Trophoblast cell (in vitro differentiated cells and primary cell): ENCODE measurements around the gene CHST5.

Experiments
- DNase-seq, 2 donors: peaks; one replicate each; pipeline ENCODE4 v3.0.0-alpha.2; 2016
- H2AFZ ChIP-seq: 2 replicates; pipeline ENCODE4 v1.6.1; 2013; ENCODE audit warnings: low read length, moderate library complexity, mild to moderate bottlenecking; ENCODE audit not compliant: insufficient read depth, poor library complexity
- H2AK5ac ChIP-seq: 2 replicates; pipeline ENCODE4 v1.6.1; 2013; ENCODE audit warnings: mild to moderate bottlenecking, low read length
- H2BK120ac ChIP-seq: 2 replicates; pipeline ENCODE4 v1.6.1; 2013; ENCODE audit warnings: low read length, mild to moderate bottlenecking, moderate library complexity; ENCODE audit not compliant: insufficient read depth, poor library complexity
- H2BK12ac ChIP-seq: 2 replicates; pipeline ENCODE4 v1.6.1; 2013; ENCODE audit warnings: mild to moderate bottlenecking, low read length, moderate library complexity
- H2BK5ac ChIP-seq: 2 replicates; pipeline ENCODE4 v1.6.1; 2013; ENCODE audit warnings: low read length, low read depth, moderate library complexity, mild to moderate bottlenecking; ENCODE audit not compliant: poor library complexity
- H3K14ac ChIP-seq: 2 replicates; pipeline ENCODE4 v1.6.1; 2013; ENCODE audit warnings: mild to moderate bottlenecking, low read length
- H3K18ac ChIP-seq: 2 replicates; pipeline ENCODE4 v1.6.1; 2013; ENCODE audit warnings: mild to moderate bottlenecking, low read length
- H3K23ac ChIP-seq: 2 replicates; pipeline ENCODE4 v1.6.1; 2013; ENCODE audit warnings: low read length
- H3K27ac ChIP-seq: 2 replicates; pipeline ENCODE4 v1.5.1; 2013; ENCODE audit warnings: low read depth, mild to moderate bottlenecking, inconsistent platforms, low read length, moderate library complexity
- H3K27me3 ChIP-seq: 2 replicates; pipeline ENCODE4 v1.6.1; 2013; ENCODE audit warnings: inconsistent platforms, mild to moderate bottlenecking, low read length, moderate library complexity; ENCODE audit not compliant: insufficient read depth
- H3K36me3 ChIP-seq, 2 experiments: 1 replicate in 1 of 2; 2 replicates in 1 of 2; pipeline ENCODE4 v1.6.1; 2013; ENCODE audit warnings: low read length in 2 of 2, mild to moderate bottlenecking in 2 of 2, moderate library complexity in 1 of 2; ENCODE audit not compliant: insufficient read depth in 2 of 2, control insufficient read depth in 1 of 2
- H3K4ac ChIP-seq: 2 replicates; pipeline ENCODE4 v1.6.1; 2013; ENCODE audit warnings: low read depth, mild to moderate bottlenecking, low read length, moderate library complexity
- H3K4me1 ChIP-seq, 2 experiments: 1 replicate in 1 of 2; 2 replicates in 1 of 2; pipeline ENCODE4 v1.6.1; 2013; ENCODE audit warnings: low read length in 2 of 2, mild to moderate bottlenecking in 2 of 2, moderate library complexity in 1 of 2; ENCODE audit not compliant: insufficient read depth in 2 of 2, control insufficient read depth in 1 of 2
- H3K4me2 ChIP-seq: 2 replicates; pipeline ENCODE4 v1.6.1; 2013; ENCODE audit warnings: inconsistent platforms, mild to moderate bottlenecking, low read length, moderate library complexity
- H3K4me3 ChIP-seq: 2 replicates; pipeline ENCODE4 v1.5.1; 2013; ENCODE audit warnings: mild to moderate bottlenecking, low read depth, low read length, inconsistent platforms
- H3K79me1 ChIP-seq: one replicate; pipeline ENCODE4 v1.6.1; 2013; ENCODE audit warnings: low read length
- H3K79me2 ChIP-seq: 2 replicates; pipeline ENCODE4 v1.6.1; 2013; ENCODE audit warnings: low read length, mild to moderate bottlenecking; ENCODE audit not compliant: control insufficient read depth, insufficient read depth, poor library complexity
- H3K9ac ChIP-seq: 2 replicates; pipeline ENCODE4 v1.6.1; 2013; ENCODE audit warnings: mild to moderate bottlenecking, low read length
- H3K9me3 ChIP-seq: 2 replicates; pipeline ENCODE4 v1.6.1; 2013; ENCODE audit warnings: low read depth, mild to moderate bottlenecking, control low read depth, inconsistent platforms, low read length; ENCODE audit not compliant: insufficient read depth
- H4K12ac ChIP-seq: 2 replicates; pipeline ENCODE4 v1.6.1; 2013; ENCODE audit warnings: low read depth, mild to moderate bottlenecking, low read length, moderate library complexity
- H4K8ac ChIP-seq: 2 replicates; pipeline ENCODE4 v1.6.1; 2013; ENCODE audit warnings: low read depth, mild to moderate bottlenecking, low read length, moderate library complexity
- H4K91ac ChIP-seq: one replicate; pipeline ENCODE4 v1.6.1; 2013; ENCODE audit warnings: low read depth, mild to moderate bottlenecking, low read length, moderate library complexity
- WGBS: extraction: QIAGEN DNeasy Blood & Tissue Kit; methylation state at CpG from one replicate; pipeline ENCODE4 v1.1.7; 2013; ENCODE audit warnings: missing lambda C conversion rate; ENCODE audit not compliant: insufficient read length, insufficient coverage; ENCODE audit errors: extremely low coverage; 5-methylcytosine and 5-hydroxymethylcytosine counted together

Gene CHST5

GRCh38 chr16:75572864-75573542 is 37.1 kb upstream of the CHST5 start:
- H3K4ac ChIP-seq = no peak overlapping the region
- H3K79me2 ChIP-seq = no peaks in the 10 kb centered on the region
- WGBS = no CpG with 5 or more reads among the region's 3 CpGs
- no peak overlapping the region for H4K91ac ChIP-seq
- H3K27me3 ChIP-seq = no peaks in the 10 kb centered on the region
- no peaks in the 10 kb centered on the region for H3K79me1 ChIP-seq
- H3K9me3 ChIP-seq = no peaks in the 10 kb centered on the region
- no peak overlapping the region for H3K4me3 ChIP-seq
- no peak overlapping the region for H3K23ac ChIP-seq
- H3K4me2 ChIP-seq = no peak overlapping the region
- H3K18ac ChIP-seq = no peak overlapping the region
- peak overlapping the region; percentile 8 for H3K9ac ChIP-seq
- peaks cover 41 to 75% of the 10 kb centered on the region in 2 experiments for H3K36me3 ChIP-seq
- no peak overlapping the region for H4K8ac ChIP-seq
- H2BK12ac ChIP-seq = no peak overlapping the region
- no peak overlapping the region for H4K12ac ChIP-seq
- no peaks in the 10 kb centered on the region for H3K4me1 ChIP-seq
- H2BK120ac ChIP-seq = no peak overlapping the region
- no peak overlapping the region for H3K27ac ChIP-seq
- DNase-seq = no peak
- no peak overlapping the region for H2BK5ac ChIP-seq
- H3K14ac ChIP-seq = no peak overlapping the region
- H2AK5ac ChIP-seq = no peak overlapping the region
- no peak overlapping the region for H2AFZ ChIP-seq

DNA sequence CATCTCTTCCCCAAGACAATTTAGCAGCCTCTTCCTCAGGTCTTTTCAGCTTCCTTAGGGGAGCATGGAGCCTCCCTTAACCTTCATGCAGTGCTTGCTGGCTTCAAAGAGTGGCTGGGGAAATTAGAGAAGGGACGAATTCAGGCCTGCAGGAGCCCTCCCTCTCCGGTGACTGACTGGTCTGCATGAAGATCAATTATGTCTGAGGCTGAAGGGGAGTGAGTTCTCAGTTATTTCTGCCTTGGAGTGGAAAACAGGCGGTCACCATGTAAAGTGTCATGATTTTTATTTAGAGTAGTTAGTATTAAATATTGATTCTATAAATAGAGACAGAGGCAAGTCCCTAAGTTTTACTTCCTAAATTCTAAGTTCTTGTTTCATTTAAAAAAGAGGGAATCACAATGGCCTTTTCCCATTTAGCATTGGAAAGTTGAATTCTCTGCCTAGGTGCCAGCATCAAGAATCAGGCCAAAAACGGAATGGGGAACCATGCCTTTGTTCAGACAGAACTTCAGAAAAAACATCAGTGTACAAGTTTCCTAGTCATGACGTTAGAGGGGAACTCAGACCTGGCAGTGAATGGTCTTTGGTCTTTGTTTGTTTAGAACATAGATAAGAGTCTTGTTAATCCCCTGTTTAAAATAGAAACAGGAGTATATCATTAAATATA is 34.6 kb upstream of the CHST5 start:
- Histone ChIP-seq H3K4me3 (no peak overlapping the region), H3K27ac (no peak overlapping the region), H3K4me2 (no peak overlapping the region), H3K23ac (no peak overlapping the region), H3K36me3 (peaks cover 39 to 63% of the 10 kb centered on the region in 2 experiments), H3K9ac (no peak overlapping the region), H2AFZ (no peak overlapping the region), H2AK5ac (no peak overlapping the region), H2BK120ac (no peak overlapping the region), H3K18ac (no peak overlapping the region), H3K9me3 (no peaks in the 10 kb centered on the region), H2BK12ac (no peak overlapping the region), H4K91ac (no peak overlapping the region), H3K14ac (no peak overlapping the region), H3K4me1 (peaks cover 6 to 9% of the 10 kb centered on the region in 2 experiments), H3K79me1 (peaks cover 7% of the 10 kb centered on the region), H4K12ac (no peak overlapping the region), H3K27me3 (no peaks in the 10 kb centered on the region), H2BK5ac (no peak overlapping the region), H3K4ac (no peak overlapping the region), H3K79me2 (peaks cover 8% of the 10 kb centered on the region), H4K8ac (no peak overlapping the region)
- DNase-seq = no peak
- no CpG with 5 or more reads among the region's 5 CpGs for WGBS

- Histone ChIP-seq H3K23ac (no peak overlapping the region), H3K79me1 (peaks cover 7% of the 10 kb centered on the region), H4K12ac (no peak overlapping the region), H2BK5ac (no peak overlapping the region), H3K4ac (no peak overlapping the region), H3K4me3 (no peak overlapping the region), H3K9me3 (no peaks in the 10 kb centered on the region), H3K79me2 (peaks cover 8% of the 10 kb centered on the region), H3K36me3 (peaks cover 29 to 41% of the 10 kb centered on the region in 2 experiments), H2BK120ac (no peak overlapping the region), H3K14ac (no peak overlapping the region), H3K9ac (no peak overlapping the region), H4K8ac (no peak overlapping the region), H2BK12ac (no peak overlapping the region), H2AK5ac (no peak overlapping the region), H3K4me1 (peaks cover 7 to 11% of the 10 kb centered on the region in 2 experiments), H3K18ac (no peak overlapping the region), H3K27me3 (no peaks in the 10 kb centered on the region), H4K91ac (no peak overlapping the region), H3K4me2 (no peak overlapping the region), H3K27ac (no peak overlapping the region), H2AFZ (no peak overlapping the region)
- no CpG with 5 or more reads among the region's 4 CpGs for WGBS
- DNase-seq = no peak
Measured at GRCh38 chr16:75567911-75568310, 32.0 kb upstream of the CHST5 start.

DNA sequence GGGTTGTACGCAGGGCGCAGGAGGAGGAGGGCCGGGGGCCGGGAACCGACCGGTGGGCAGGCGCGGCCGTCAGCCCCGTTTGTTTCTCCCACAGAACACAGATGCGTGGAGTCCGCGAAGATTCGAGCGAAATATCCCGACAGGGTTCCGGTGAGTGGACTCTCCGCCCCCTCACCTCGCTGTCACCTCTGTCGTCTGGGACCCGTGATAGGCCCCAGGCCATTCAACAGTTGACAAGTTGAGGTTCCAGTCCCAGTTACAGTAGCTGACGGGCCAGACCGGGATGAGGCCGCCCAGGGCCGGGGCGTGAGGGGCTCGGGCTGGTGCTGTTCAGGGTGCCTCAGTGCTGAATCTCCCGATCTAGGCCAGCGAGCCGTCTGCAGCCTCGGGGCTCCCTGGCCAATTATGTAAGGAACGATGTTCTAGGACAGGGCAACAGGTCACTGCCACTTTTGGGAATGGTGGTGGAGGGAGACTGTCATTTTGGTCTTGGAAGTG is 30.9 kb upstream of the CHST5 start:
- Histone ChIP-seq H3K14ac (peak overlapping the region; percentile 83), H3K4me1 (peaks cover 7 to 11% of the 10 kb centered on the region in 2 experiments), H3K9me3 (no peaks in the 10 kb centered on the region), H3K79me2 (peaks cover 8% of the 10 kb centered on the region), H3K18ac (peak overlapping the region; percentile 85), H2AFZ (peak overlapping the region; percentile 90), H3K27ac (peak overlapping the region; percentile 32), H2AK5ac (peak overlapping the region; percentile 42), H3K4ac (peak overlapping the region; percentile 93), H3K36me3 (peaks cover 20 to 30% of the 10 kb centered on the region in 2 experiments), H4K91ac (peak overlapping the region; percentile 86), H3K27me3 (no peaks in the 10 kb centered on the region), H2BK5ac (no peak overlapping the region), H3K4me2 (peak overlapping the region; percentile 84), H4K12ac (peak overlapping the region; percentile 54), H4K8ac (peak overlapping the region; percentile 85), H3K9ac (peak overlapping the region; percentile 93), H3K4me3 (peak overlapping the region; percentile 100), H3K23ac (no peak overlapping the region), H2BK12ac (no peak overlapping the region), H2BK120ac (peak overlapping the region; percentile 65), H3K79me1 (peaks cover 7% of the 10 kb centered on the region)
- DNase-seq = peak in 1 of 2 donors; percentile 12
- no CpG with 5 or more reads among the region's 32 CpGs for WGBS
